IPS-18c (cell line): ENCODE measurements around the gene M1AP.
A peak's percentile ranks its signal among the peaks of the same experiment; 100 is the strongest.

Source experiments
- H3K4me3 ChIP-seq: 2 replicates; pipeline ENCODE4 v1.7.0; 2013; ENCODE audit warnings: low read depth, mild to moderate bottlenecking, low read length, moderate library complexity; ENCODE audit not compliant: insufficient read depth
- H3K9me3 ChIP-seq: one replicate; pipeline ENCODE4 v1.6.1; 2013; ENCODE audit warnings: mild to moderate bottlenecking, low read length, moderate library complexity; ENCODE audit not compliant: control insufficient read depth, insufficient read depth

M1AP gene

DNA sequence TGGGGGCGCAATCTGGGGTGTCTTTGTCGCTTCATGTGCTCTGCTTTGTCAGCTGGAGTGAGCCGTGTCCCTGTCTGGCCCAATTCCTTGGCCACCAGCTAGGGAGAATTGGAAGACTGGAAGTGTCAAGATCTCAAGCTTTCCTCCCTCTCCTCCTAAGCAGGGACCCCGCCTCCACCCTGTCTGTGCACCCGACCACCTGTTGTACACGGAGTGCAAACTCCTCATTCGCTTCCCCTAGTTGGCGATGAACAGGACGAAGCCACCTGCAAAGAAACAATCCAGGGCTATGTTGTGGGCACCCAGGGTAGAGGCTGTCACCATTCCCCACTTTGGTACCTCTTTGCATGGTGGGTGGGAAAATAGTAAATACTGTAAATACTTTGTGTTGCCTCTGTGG is 120.4 kb downstream of the M1AP start:
- peaks cover 4% of the 10 kb centered on the region for H3K9me3 ChIP-seq
- H3K4me3 ChIP-seq = no peak overlapping the region

DNA sequence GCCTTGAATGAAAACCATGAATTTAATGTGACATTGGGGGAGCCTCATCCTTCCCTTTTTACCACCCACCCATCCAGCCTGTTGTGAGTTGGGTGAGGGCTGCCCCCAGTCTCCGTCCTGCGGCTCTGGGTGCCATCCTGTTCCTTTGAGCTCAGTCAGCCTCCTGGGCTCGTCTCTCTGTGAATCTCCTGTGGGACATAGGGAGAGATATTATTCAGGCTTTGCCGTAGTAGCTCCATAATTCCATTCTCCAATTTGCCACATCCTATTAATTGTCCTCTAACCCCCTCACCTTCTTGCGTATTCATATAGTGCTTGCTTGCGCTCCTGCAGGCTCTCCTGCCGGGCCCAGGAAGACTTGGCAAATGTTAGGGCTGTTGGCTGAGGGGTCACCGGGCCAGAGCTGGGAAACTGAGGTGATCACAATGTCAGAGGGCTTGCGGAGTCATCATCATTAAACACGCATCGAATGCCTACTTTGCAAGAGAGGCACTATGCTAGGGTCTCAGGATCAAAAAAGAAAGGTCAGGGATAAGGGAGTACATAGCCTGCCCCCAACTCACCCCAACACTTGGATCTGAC is 121.4 kb downstream of the M1AP start:
- H3K9me3 ChIP-seq = peaks cover 4% of the 10 kb centered on the region
- H3K4me3 ChIP-seq = no peak overlapping the region

DNA sequence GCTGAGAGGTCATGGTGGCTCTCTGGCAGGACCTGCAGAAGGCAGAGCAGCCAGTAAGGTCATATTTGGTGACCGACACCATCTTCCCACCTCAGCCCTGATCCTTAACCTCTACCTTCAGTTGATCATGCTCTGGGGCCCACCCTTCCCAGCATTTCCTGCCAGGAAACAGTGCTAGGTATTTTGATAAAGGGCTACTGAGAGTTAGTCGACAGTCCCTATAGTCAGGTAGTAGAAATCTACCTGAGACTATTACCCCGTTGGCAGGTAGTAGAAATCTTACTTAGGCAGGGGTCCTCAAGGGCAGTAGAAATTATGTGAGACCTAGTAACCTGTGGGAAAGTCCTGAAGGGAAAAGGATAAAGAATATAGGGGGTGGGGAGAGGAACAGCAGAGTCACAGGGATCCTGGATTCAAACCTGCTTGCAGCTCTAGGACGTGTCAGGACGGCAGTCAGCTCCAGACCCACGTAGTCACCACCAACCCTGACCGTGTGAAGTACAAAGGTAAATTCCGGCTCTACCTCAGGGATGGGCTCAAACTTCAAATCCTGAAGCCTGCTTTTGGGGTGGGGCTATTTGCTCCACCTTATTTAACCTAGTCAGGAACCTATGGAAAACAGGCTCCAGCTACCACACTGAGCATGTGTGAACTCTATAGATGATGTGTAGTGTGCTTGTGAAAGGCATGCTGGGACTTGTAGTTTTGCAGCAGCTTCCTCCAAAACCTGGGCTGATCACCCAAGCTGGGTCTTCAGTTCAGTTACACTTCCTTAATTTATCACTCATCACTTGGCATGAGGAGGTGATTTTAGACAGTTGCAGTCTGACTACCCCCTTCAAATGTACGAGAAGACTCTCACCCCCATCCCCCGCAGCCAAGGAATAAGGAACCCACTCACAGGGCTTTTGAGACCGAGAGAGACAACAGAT is 122.1 kb downstream of the M1AP start, which contains the start of gene DQX1:
Gene DQX1 (minus strand): TSS at position 515 of the 932 bp plus-strand sequence. CDS start 502 bp downstream, at position 13.
- H3K4me3 ChIP-seq = no peak within 1 kb of the TSS; the same call in 1 of the 2 replicates
- H3K9me3 ChIP-seq = peaks cover 4% of the 10 kb centered on the region

DNA sequence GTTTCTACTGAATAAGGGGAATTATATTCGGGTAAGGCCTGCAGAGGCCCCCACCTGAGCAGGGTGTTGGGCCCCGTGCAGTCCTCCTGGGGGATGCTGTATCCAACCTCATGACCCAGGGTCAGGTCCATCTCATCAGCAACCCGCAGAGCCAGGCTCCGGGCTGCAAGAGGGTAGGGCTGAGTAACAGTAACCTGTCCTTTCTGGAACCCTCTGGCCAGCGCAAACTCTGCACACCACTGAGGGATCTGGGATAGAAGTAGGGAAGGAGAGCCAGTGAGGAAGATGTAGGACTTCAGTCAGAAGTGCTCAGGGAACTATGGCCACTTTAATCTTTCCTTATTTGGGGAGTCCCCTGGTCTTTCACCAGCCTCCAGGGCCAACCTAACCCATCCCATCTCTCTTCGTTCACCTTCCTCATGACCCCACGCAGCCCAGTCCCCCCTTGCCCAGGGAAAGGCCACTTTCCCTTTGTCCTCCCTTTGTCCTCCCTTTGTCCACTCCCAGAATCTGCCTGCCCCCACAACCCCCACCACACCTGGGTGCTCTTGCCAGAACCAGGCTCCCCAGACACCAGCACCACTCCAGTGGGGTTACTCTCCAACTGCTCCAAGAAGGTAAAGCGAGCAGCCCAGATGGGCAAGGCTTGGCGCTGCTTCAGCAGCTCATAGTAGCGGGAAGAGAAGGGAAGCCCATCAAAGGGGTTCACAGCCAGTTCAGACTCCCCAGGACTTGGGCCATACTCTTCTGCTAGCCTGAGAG is 123.0 kb downstream of the M1AP start:
- Histone ChIP-seq H3K4me3 (no peak overlapping the region), H3K9me3 (peaks cover 4% of the 10 kb centered on the region)

DNA sequence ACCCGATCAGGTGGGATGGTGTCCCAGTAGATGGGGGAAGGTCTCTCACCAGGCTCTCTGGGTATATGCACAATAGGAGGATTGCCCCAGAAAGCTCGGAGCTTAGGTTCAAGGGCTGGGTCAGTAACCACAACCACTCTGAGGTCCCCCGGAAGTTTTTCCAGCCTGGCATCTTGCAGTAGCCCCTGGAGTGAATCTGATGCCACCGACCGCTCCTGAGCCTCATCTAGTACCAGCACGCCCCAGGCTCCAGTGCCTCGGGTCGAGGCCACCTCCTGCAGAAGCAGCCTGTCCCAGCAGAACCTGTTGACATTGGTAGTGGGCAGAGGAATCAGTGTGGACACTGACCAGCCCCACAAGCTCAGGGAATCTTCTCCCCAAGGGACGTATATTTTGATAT is 124.1 kb downstream of the M1AP start:
- H3K4me3 ChIP-seq = no peak overlapping the region
- H3K9me3 ChIP-seq = peaks cover 4% of the 10 kb centered on the region

DNA sequence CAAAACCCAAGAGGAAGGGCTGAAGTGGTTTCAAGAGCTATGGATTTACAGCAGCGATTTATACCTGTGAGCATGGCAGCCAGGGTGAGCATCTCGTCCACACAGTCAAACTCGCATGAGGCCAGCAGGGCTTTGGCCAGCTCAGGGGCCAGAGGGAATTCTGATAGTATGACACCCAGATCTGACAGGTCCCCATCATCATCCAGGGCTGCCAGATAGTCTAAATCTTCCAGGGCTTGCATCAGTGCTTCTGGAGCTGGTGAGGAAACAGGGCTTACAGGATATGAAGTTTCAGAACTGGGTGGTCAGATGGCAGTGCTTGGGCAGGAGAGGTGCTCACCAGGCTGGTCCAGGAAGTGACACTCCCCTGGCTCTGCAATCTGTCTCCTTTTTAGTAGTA is 125.6 kb downstream of the M1AP start:
- H3K9me3 ChIP-seq = peaks cover 4% of the 10 kb centered on the region
- no peak overlapping the region for H3K4me3 ChIP-seq

DNA sequence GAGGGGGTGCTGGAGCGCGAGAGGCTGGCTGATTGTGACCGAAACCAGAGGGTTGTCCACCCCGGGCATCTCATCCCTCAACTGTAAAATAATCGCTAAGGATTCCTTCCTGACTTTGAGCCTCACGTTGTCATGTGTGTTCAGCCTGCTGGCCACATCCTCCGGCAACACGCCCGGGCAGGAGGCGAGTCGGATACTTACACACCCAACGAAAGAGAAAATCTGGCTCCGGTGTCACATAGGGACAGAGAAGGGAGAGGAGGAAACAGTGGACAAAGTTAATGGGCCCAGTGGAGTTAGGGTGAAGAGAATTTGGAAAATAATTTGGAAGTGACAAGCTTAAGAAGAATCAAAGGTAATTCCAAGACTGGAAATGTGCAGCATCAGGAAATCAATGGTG is 131.5 kb downstream of the M1AP start:
- peaks cover 9% of the 10 kb centered on the region for H3K9me3 ChIP-seq
- H3K4me3 ChIP-seq = no peak overlapping the region

DNA sequence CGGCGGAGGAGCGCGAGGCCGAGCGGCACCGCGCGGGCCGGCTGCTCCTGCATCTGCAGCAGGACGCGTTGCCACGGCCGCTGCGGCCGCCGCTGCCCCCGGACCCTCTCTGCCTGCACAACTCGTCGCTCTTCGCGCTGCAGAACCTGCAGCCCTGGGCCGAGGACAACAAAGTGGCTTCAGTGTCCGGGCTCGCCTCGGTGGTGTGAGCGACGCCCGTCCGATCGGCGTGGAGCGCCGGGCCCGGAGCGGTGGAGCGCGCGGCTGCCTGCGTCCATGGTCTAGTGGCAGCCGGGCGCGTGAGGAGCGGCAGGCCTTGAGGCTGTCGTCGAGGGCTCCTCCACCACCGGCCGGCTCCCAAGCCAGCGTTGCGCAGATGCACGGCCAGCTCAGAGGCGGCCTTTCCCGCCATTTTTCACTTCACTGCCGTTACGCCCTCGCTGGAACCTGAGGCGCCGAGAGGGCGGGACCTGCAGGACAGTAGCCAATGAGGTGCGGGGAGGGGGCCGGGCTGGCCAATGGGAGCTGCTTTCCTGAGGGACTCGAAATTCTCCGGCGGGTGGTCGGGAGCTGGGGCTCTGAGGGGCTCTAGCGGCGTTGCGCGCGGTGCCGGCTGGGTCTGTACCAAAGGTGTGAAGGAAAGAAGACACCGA is 132.0 kb downstream of the M1AP start:
- H3K9me3 ChIP-seq = peaks cover 9% of the 10 kb centered on the region
- H3K4me3 ChIP-seq = peak overlapping the region; percentile 42; the same call in 1 of the 2 replicates

DNA sequence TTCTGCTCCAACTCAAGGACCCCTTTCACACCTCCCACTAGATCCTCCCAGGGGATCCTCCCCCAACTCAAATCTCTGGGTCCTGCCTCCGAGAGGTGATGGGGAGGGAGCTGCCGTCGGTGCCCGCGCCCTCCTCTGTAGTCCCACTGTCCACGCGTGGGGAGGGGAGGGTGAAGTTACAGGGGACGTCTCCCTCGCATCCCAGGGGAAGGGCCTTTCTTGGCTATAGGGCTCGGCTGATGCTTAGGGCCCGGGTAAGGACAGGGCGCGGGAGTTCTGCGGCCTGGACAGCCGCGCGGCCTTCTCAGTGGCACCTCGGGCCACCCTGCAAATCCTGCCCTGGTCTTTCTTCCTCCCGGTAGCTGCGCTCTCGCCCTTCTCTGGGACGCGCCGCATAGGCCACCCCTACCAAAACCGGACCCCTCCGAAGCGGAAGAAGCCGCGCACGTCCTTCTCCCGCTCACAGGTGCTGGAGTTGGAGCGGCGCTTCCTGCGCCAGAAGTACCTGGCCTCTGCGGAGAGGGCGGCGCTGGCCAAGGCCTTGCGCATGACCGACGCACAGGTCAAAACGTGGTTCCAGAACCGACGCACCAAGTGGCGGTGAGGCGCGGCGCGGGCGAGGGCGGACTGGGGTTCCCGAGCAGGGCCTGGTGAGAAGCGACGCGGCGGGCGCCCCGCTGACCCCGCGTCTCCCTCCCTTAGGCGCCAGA is 132.7 kb downstream of the M1AP start:
- peak overlapping the region; percentile 42; the same call in 1 of the 2 replicates for H3K4me3 ChIP-seq

DNA sequence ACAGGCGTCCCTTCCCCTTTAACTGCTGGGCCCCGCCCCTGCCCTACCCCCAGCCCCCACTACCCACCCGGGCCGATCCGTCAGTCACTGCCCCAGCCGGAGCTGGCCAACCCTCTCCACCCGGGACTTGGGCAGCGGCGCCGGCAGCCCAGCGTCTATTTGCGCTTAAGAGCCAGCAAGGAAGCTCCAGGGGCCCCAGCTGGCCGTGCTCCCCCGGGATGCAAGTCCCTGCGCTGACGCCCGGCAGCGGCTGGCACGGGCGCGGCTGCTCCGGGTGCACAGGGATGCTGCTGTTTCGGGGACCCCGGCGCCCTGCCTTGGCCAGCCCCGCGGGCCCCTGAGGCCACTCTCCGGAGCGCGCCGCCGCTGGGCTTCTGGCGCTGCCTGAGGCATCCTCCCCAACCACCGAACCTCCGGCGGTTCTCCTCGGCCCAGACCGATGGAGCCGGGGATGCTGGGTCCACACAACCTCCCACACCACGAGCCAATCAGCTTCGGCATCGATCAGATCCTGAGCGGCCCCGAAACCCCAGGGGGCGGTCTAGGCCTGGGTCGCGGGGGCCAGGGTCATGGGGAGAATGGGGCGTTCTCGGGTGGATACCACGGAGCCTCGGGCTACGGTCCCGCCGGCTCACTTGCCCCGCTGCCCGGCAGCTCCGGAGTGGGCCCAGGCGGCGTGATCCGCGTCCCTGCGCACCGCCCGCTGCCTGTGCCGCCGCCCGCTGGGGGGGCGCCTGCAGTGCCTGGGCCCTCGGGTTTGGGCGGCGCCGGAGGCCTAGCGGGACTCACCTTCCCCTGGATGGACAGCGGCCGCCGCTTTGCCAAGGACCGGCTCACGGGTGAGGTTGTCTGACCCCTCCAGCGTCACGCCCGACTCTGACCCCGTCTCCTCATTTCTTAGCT is 133.5 kb downstream of the M1AP start, which contains the start of gene TLX2:
Gene TLX2 (plus strand): TSS at position 83 of the 903 bp plus-strand sequence. CDS start 357 bp downstream, at position 440.
- Histone ChIP-seq H3K9me3 (peaks cover 9% of the 10 kb centered on the region), H3K4me3 (peak within 1 kb of the TSS; percentile 42)

More for the DNA sequence above, 132.7 kb downstream of the M1AP start:
- H3K9me3 ChIP-seq = peaks cover 9% of the 10 kb centered on the region

DNA sequence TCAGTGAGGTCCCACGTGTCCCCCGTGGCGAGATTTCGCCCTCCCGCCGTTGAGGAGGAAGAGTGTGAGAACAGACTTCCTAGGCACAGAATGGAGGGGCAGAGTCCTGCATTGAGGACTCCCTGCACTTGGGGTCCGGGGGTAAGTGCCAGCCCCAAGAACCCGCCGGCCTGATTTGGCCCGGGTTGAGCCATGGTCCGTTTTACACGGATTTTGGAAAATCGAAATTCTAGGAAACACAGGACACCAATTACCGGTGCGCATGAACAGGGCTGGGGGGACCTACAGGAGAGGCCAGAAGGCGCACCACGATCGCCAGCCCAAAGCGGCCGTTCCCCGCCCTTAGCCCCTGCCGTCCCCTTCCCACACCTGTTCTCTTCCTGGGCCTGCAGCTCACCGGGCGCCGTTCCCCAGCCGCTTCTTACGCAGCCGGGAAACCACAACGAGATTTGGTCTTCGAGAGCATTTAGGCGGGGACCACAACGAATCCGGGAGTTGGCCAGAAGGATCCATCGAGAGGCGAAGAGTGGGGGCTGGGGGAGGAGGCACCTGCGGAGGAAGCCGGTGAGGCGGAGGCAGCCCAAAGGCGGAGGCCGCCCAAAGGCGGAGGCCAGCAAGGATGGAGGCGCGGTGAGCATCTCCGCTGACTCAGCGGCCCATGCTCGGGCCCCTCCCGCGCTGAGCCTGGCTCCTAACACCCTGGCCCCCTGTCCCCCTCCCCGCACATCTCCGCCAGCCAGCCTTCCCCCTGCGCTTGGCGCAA is 134.3 kb downstream of the M1AP start:
- peaks cover 9% of the 10 kb centered on the region for H3K9me3 ChIP-seq
- H3K4me3 ChIP-seq = peak overlapping the region; percentile 42

DNA sequence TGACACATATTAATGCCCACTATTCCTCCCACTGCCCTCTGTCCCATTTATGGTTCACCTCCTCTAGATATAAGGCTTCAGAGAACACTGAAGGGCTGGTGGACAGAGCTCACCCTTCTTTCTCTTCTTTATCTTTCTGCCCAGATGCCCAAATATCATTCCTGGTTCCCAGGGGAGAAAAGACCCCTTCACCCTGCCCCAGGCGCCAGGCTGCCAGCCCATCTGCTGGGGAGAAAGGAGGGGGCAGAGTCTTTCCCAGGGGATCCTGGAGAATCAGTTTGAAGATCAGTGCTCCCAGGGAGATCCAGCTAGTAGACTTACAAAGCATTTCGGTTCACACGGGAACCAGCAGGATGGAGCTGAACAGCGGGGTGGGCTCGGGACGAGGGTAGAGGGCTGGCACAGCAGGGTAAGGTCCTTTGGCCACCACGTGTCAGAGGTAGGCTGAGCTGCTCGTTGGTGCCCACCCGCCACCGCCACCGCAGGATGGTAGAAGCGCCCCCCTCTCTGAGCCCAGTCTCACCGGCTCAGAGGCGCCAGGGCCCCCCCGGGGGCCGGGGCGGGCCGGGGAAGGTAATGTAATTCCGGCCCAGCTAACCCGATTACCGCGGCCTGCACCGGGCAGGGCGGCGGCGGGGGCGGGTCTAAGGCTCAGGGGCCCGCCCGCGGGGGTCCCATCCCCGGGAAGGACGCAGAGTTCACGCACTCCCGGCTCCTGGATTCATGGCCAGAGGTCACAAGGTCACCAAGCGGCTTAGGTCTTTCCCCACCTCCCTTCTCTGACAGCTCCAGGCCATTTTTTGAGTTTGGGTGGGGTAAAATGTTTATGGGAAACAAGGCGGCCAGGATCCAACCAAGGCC is 135.2 kb downstream of the M1AP start:
- peaks cover 9% of the 10 kb centered on the region for H3K9me3 ChIP-seq
- peak overlapping the region; percentile 42; the same call in 1 of the 2 replicates for H3K4me3 ChIP-seq

DNA sequence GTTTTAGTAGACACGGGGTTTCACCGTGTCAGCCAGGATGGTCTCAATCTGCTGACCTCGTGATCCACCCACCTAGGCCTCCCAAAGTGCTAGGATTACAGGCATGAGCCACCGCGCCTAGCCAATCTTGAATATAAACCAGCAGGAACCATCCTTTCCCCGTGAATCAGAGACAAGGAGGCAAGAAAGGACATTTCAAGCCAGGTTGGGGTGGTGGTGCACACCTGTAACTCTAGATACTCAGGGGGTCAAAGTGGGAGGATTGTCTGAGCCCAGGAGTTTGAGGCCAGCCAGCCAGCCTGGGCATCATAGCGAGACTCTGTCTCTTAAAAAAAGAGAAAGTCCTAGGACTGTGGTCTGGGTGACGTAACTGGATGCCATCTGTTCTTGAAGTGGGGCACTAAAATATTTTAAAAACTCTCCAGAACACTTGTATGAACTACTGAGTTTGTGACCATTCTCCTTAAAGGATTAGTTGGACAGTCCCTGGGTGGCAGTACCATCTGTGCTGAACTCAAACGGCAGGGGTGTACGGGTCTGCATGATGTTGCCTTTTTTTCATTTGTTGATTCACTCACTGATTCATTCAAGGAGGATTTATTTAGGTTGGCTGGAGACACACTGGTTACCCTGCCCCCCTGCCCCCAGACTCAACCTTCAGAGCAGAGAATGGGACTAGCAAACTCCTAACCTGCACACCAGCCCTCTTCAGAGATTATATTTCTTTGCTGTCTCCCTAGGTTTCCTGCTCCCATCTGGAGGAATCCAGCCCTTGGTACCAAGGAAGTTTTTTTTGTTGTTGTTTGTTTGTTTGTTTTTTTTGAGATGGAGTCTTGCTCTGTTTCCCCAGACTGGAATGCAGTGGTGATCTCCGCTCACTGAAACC is 136.8 kb downstream of the M1AP start:
- Histone ChIP-seq H3K9me3 (peaks cover 5% of the 10 kb centered on the region), H3K4me3 (no peak overlapping the region)
